Hepatocyte (in vitro differentiated cells): ENCODE data around the gene SNRNP27.

Source experiments
- CTCF ChIP-seq: fragments of 200-600 bp; sonication (generic); IDR thresholded peaks from 2 replicates; pipeline ENCODE4 v1.5.1; 2016; ENCODE audit warnings: antibody characterized with exemption, mild to moderate bottlenecking; ENCODE audit not compliant: poor library complexity
- EZH2 ChIP-seq: fragments of 200-600 bp; sonication (generic); IDR thresholded peaks from 2 replicates; pipeline ENCODE4 v1.6.1; 2016; ENCODE audit warnings: antibody characterized with exemption, mild to moderate bottlenecking, borderline replicate concordance
- EZH2phosphoT487 ChIP-seq: fragments of 200-600 bp; sonication (generic); IDR thresholded peaks from one replicate; pipeline ENCODE4 v1.6.1; 2018; ENCODE audit warnings: antibody characterized with exemption, mild to moderate bottlenecking, low read depth, moderate library complexity; ENCODE audit not compliant: unreplicated experiment, severe bottlenecking

DNA sequence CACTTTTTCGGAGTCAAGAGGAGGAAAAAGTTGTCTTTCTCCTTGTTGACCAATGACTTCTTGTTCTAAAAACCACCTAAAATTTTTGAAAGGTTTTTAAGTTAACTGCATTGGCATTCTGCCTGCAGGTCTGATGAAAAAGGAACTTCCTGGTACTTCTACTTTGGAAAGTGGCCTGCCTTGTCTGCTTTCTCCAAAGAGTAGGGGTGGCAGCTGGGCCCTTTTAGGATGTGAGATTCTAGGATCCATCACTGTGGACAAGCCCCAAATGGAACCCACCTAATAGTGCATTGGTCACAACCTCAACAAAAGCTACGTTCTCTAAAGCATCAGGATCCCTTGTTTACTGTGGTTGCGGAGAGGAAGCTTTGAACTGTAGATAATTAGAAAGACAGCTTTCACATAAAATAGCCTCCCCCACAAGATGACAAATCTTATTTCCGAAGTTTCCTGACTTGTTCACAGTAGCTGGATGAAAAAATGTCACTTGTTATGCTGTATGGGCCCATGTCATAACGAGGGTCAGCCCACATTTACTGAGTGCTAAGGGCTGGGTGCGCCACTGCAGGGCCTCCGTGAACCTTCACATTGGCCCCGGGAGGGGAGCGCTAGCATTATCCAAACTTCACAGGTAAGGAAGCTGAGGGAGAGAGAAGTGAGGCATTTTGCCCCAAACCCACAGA, 50.2 kb downstream of the SNRNP27 start:
- TF ChIP-seq CTCF (no peak), EZH2phosphoT487 (no peak), EZH2 (no peak)
